Measurements from ENCODE around the gene RAB5IF.
"Not testable (repeated sequence)": the region's sequence is repeated elsewhere in the genome, so short reads cannot be mapped to it uniquely, and the experiment has no call there.

The RAB5IF gene

GRCh38 chr20:36629719-36630681 lies 24.4 kb downstream of the RAB5IF start:
- no peak overlapping the region for H3K4me3 ChIP-seq (ENCODE audit: low read length)
- TF ChIP-seq ZNF274 (IDR thresholded peaks at IDR 0.05; ENCODE audit: low read depth, low read length) = no peak

GRCh38 chr20:36631646-36632045 lies 26.1 kb downstream of the RAB5IF start:
- no peak overlapping the region for H3K4me3 ChIP-seq (ENCODE audit: low read length)
- TF ChIP-seq ZNF274 (IDR thresholded peaks at IDR 0.05; ENCODE audit: low read depth, low read length) = no peak

GRCh38 chr20:36632147-36632486 lies 26.5 kb downstream of the RAB5IF start:
- no peak for TF ChIP-seq ZNF274 (IDR thresholded peaks at IDR 0.05; ENCODE audit: low read depth, low read length)
- H3K4me3 ChIP-seq (ENCODE audit: low read length) = no peak overlapping the region

GRCh38 chr20:36632487-36633284 lies 27.1 kb downstream of the RAB5IF start:
- no peak for TF ChIP-seq ZNF274 (IDR thresholded peaks at IDR 0.05; ENCODE audit: low read depth, low read length)
- H3K4me3 ChIP-seq (ENCODE audit: low read length) = no peak overlapping the region

GRCh38 chr20:36633285-36633772 lies 27.8 kb downstream of the RAB5IF start:
- TF ChIP-seq ZNF274 (IDR thresholded peaks at IDR 0.05; ENCODE audit: low read depth, low read length) = no peak
- no peak overlapping the region for H3K4me3 ChIP-seq (ENCODE audit: low read length)

- TF ChIP-seq ZNF274 (IDR thresholded peaks at IDR 0.05; ENCODE audit: low read depth, low read length) = no peak
- no peak overlapping the region for H3K4me3 ChIP-seq (ENCODE audit: low read length)
Measured at GRCh38 chr20:36634342-36634741, 28.8 kb downstream of the RAB5IF start.

- H3K4me3 ChIP-seq (ENCODE audit: low read length) = not testable (repeated sequence)
Measured at GRCh38 chr20:36638876-36639400, 33.4 kb downstream of the RAB5IF start.

- TF ChIP-seq ZNF274 (IDR thresholded peaks at IDR 0.05; ENCODE audit: low read depth, low read length) = no peak
Measured at GRCh38 chr20:36641506-36641843, 35.9 kb downstream of the RAB5IF start.

GRCh38 chr20:36642136-36642535 lies 36.6 kb downstream of the RAB5IF start:
- H3K4me3 ChIP-seq (ENCODE audit: low read length) = no peak overlapping the region

More at GRCh38 chr20:36641506-36641843, 35.9 kb downstream of the RAB5IF start:
- no peak overlapping the region for H3K4me3 ChIP-seq (ENCODE audit: low read length)

GRCh38 chr20:36644032-36644705 lies 38.6 kb downstream of the RAB5IF start:
- TF ChIP-seq ZNF274 (IDR thresholded peaks at IDR 0.05; ENCODE audit: low read depth, low read length) = no peak
- H3K4me3 ChIP-seq (ENCODE audit: low read length) = no peak overlapping the region

More at GRCh38 chr20:36642136-36642535, 36.6 kb downstream of the RAB5IF start:
- no peak for TF ChIP-seq ZNF274 (IDR thresholded peaks at IDR 0.05; ENCODE audit: low read depth, low read length)

GRCh38 chr20:36644706-36645095 lies 39.1 kb downstream of the RAB5IF start:
- no peak overlapping the region for H3K4me3 ChIP-seq (ENCODE audit: low read length)
- TF ChIP-seq ZNF274 (IDR thresholded peaks at IDR 0.05; ENCODE audit: low read depth, low read length) = no peak

GRCh38 chr20:36645353-36645752 lies 39.8 kb downstream of the RAB5IF start:
- no peak for TF ChIP-seq ZNF274 (IDR thresholded peaks at IDR 0.05; ENCODE audit: low read depth, low read length)
- no peak overlapping the region; the same call in 1 of the 2 replicates for H3K4me3 ChIP-seq (ENCODE audit: low read length)

- no peak for TF ChIP-seq ZNF274 (IDR thresholded peaks at IDR 0.05; ENCODE audit: low read depth, low read length)
- no peak within 1 kb of the TSS; the same call in 1 of the 2 replicates for H3K4me3 ChIP-seq (ENCODE audit: low read length)
Measured at GRCh38 chr20:36645998-36646397, 40.4 kb downstream of the RAB5IF start, which contains the start of gene SLA2. Gene SLA2, minus strand, starts transcription at chr20:36646196. Its CDS starts 4,861 bp downstream, at chr20:36641335.

- no peak overlapping the region for H3K4me3 ChIP-seq (ENCODE audit: low read length)
- TF ChIP-seq ZNF274 (IDR thresholded peaks at IDR 0.05; ENCODE audit: low read depth, low read length) = no peak
Measured at GRCh38 chr20:36646678-36647077, 41.1 kb downstream of the RAB5IF start.

All from GM08714 (cell line).